ENCODE measurements around the gene CCR1. TPM values are rescaled to one million over a fixed set of nuclear protein-coding genes. Genes with fewer than 3 reads are reported as not detected.
"Not testable (repeated sequence)": the region's sequence is repeated elsewhere in the genome, so short reads cannot be mapped to it uniquely, and the experiment has no call there.

CCR1 gene
- total RNA-seq, 1 experiment from 2014 or later, result 0.87 TPM

- Mint-ChIP-seq H3K36me3 (ENCODE audit: insufficient read depth, unreplicated experiment) (peaks cover 8% of the 10 kb centered on the region), H3K4me3 (ENCODE audit: low read depth, unreplicated experiment) (no peak overlapping the region), H3K9me3 (ENCODE audit: low read depth, unreplicated experiment) (no peaks in the 10 kb centered on the region), H3K4me1 (ENCODE audit: low read depth, unreplicated experiment) (no peaks in the 10 kb centered on the region), H3K27ac (ENCODE audit: unreplicated experiment) (no peak overlapping the region), H3K27me3 (ENCODE audit: unreplicated experiment) (no peaks in the 10 kb centered on the region)
- DNase-seq, result no peak
- CTCF ChIA-PET, result no interaction called here
- intact Hi-C loops (cut with micrococcal nuclease; ENCODE audit: unreplicated experiment), result no loop called here
- no peak for TF ChIP-seq CTCF (IDR thresholded peaks at IDR 0.05; ENCODE audit: unreplicated experiment)
- no TSS peak for BruUV-seq (replicated peaks)
These were observed 4.0 kb upstream of the CCR1 start for GRCh38 chr3:46212101-46212500.

GRCh38 chr3:46209746-46210470, 1.8 kb upstream of the CCR1 start:
- Mint-ChIP-seq H3K27ac (ENCODE audit: unreplicated experiment) (no peak overlapping the region), H3K4me1 (ENCODE audit: low read depth, unreplicated experiment) (no peaks in the 10 kb centered on the region), H3K4me3 (ENCODE audit: low read depth, unreplicated experiment) (no peak overlapping the region), H3K9me3 (ENCODE audit: low read depth, unreplicated experiment) (no peaks in the 10 kb centered on the region), H3K36me3 (ENCODE audit: insufficient read depth, unreplicated experiment) (peaks cover 8% of the 10 kb centered on the region), H3K27me3 (ENCODE audit: unreplicated experiment) (no peaks in the 10 kb centered on the region)
- BruUV-seq (replicated peaks), result no TSS peak
- no peak for TF ChIP-seq CTCF (IDR thresholded peaks at IDR 0.05; ENCODE audit: unreplicated experiment)
- DNase-seq, result no peak
- intact Hi-C loops (cut with micrococcal nuclease; ENCODE audit: unreplicated experiment), result loop anchor here (5.0 kb wide), 1 partner anchor 268 kb away; the partner anchor contains the start of gene CXCR6
- CTCF ChIA-PET, result interaction anchor here (0.6 to 2.0 kb wide), 2 partner anchors 50 to 159 kb away, joined by 3 to 7 read pairs; no protein-coding TSS in a partner anchor

GRCh38 chr3:46209053-46209452, 940 bp upstream of the CCR1 start:
- Mint-ChIP-seq H3K27ac (ENCODE audit: unreplicated experiment) (no peak overlapping the region), H3K27me3 (ENCODE audit: unreplicated experiment) (no peaks in the 10 kb centered on the region), H3K9me3 (ENCODE audit: low read depth, unreplicated experiment) (no peaks in the 10 kb centered on the region), H3K4me1 (ENCODE audit: low read depth, unreplicated experiment) (no peaks in the 10 kb centered on the region), H3K4me3 (ENCODE audit: low read depth, unreplicated experiment) (no peak overlapping the region), H3K36me3 (ENCODE audit: insufficient read depth, unreplicated experiment) (peaks cover 8% of the 10 kb centered on the region)
- intact Hi-C loops (cut with micrococcal nuclease; ENCODE audit: unreplicated experiment), result loop anchor here (5.0 kb wide), 1 partner anchor 267 kb away; the partner anchor contains the start of gene CXCR6
- TF ChIP-seq CTCF (IDR thresholded peaks at IDR 0.05; ENCODE audit: unreplicated experiment), result no peak
- DNase-seq, result no peak
- CTCF ChIA-PET, result interaction anchor here (0.6 to 2.0 kb wide), 13 partner anchors 9 to 270 kb away, joined by 3 to 13 read pairs (median 6); no protein-coding TSS in a partner anchor
- BruUV-seq (replicated peaks), result no TSS peak

- CTCF ChIA-PET, result interaction anchor here (0.6 to 2.0 kb wide), 15 partner anchors 9 to 1068 kb away, joined by 3 to 13 read pairs (median 4); no protein-coding TSS in a partner anchor
- intact Hi-C loops (cut with micrococcal nuclease; ENCODE audit: unreplicated experiment), result loop anchor here (5.0 kb wide), 1 partner anchor 265 kb away; the partner anchor contains the start of gene CXCR6
- H3K27ac Mint-ChIP-seq (ENCODE audit: unreplicated experiment); H3K4me3 Mint-ChIP-seq (ENCODE audit: low read depth, unreplicated experiment); H3K4me1 Mint-ChIP-seq (ENCODE audit: low read depth, unreplicated experiment); H3K27me3 Mint-ChIP-seq (ENCODE audit: unreplicated experiment); BruUV-seq (replicated peaks); H3K36me3 Mint-ChIP-seq (ENCODE audit: insufficient read depth, unreplicated experiment); DNase-seq; H3K9me3 Mint-ChIP-seq (ENCODE audit: low read depth, unreplicated experiment): not testable (repeated sequence)
These were observed 599 bp downstream of the CCR1 start for GRCh38 chr3:46207514-46207913.
